ENCODE results near the gene HGFAC. TPM values are rescaled to one million over a fixed set of nuclear protein-coding genes. Genes with fewer than 3 reads are reported as not detected.

Gene HGFAC
- total RNA-seq, 1 experiment from 2014 or later = 0.37 TPM

- no peak overlapping the region for H2BK5ac ChIP-seq (ENCODE audit: insufficient read length, low read length)
- H3K56ac ChIP-seq (ENCODE audit: insufficient read length, low read depth, low read length) = no peak overlapping the region
- Mint-ChIP-seq H3K27me3 (ENCODE audit: low read depth) (peaks cover 79% of the 10 kb centered on the region), H3K27ac (no peak overlapping the region), H3K36me3 (ENCODE audit: insufficient read depth in 1 of 3, low read depth in 3 of 3) (peaks cover 0 to 2% (median 0%) of the 10 kb centered on the region in 3 experiments; a peak in 1 of 7 replicates), H3K4me1 (peaks cover 5 to 14% of the 10 kb centered on the region in 2 experiments), H3K9me3 (no peaks in the 10 kb centered on the region; a peak in 1 of 5 replicates), H3K4me3 (no peak overlapping the region)
- H3K4me2 ChIP-seq (ENCODE audit: insufficient read depth, insufficient read length, low read length) = no peak overlapping the region
- H3K23me2 ChIP-seq (ENCODE audit: insufficient read length, low read depth, low read length, poor library complexity, severe bottlenecking) = no peaks in the 10 kb centered on the region
- H4K91ac ChIP-seq (ENCODE audit: insufficient read length, low read depth, low read length) = no peak overlapping the region
- no peak overlapping the region for H2BK20ac ChIP-seq (ENCODE audit: low read depth, low read length, poor library complexity, severe bottlenecking)
- H4K8ac ChIP-seq (replicated peaks; ENCODE audit: insufficient read length, low read depth, low read length) = no peak overlapping the region
- no peak overlapping the region for H3T11ph ChIP-seq (ENCODE audit: low read length)
- no peak overlapping the region for H2AFZ ChIP-seq (ENCODE audit: low read length)
- H2BK12ac ChIP-seq (ENCODE audit: insufficient read length, low read depth, low read length) = no peak overlapping the region
- H3K23ac ChIP-seq (ENCODE audit: insufficient read length, low read depth, low read length) = no peak overlapping the region
- H3K27ac ChIP-seq (ENCODE audit: insufficient read length, low read depth, low read length) = no peak overlapping the region
- TF ChIP-seq CTCF (conservative IDR thresholded peaks at IDR 0.05) = no peak
- no peak overlapping the region for H2BK120ac ChIP-seq (ENCODE audit: low read depth, low read length, poor library complexity, severe bottlenecking)
- no peak overlapping the region for H3K18ac ChIP-seq (ENCODE audit: insufficient read length, low read depth, low read length)
- no peaks in the 10 kb centered on the region for H3K9me3 ChIP-seq (ENCODE audit: control insufficient read depth, low read depth, low read length)
- no peak overlapping the region for H2BK15ac ChIP-seq (ENCODE audit: low read depth, low read length)
- H3K4me1 ChIP-seq (ENCODE audit: insufficient read depth, low read length) = no peaks in the 10 kb centered on the region
- H3K79me1 ChIP-seq (ENCODE audit: insufficient read depth, low read depth, low read length, poor library complexity, severe bottlenecking) = no peaks in the 10 kb centered on the region
- no peak overlapping the region for H4K5ac ChIP-seq (ENCODE audit: insufficient read length, low read depth, low read length)
- H3K4ac ChIP-seq (ENCODE audit: low read depth, low read length) = no peak overlapping the region
- peaks cover 4% of the 10 kb centered on the region for H4K20me1 ChIP-seq (ENCODE audit: control insufficient read depth, insufficient read depth, insufficient read length)
- no peaks in the 10 kb centered on the region for H3K79me2 ChIP-seq (ENCODE audit: insufficient read depth, low read length)
- no peak for DNase-seq
- no peak overlapping the region for H2AK5ac ChIP-seq (ENCODE audit: insufficient read length, low read length)
- H3K14ac ChIP-seq (ENCODE audit: insufficient read depth, low read length) = no peak overlapping the region
- H3K9ac ChIP-seq (ENCODE audit: extremely low read depth, insufficient read length, low read length) = no peak overlapping the region
- WGBS (ENCODE audit: extremely low coverage, insufficient read length, low lambda C conversion rate) = no CpG with 5 or more reads among the region's 6 CpGs
- peaks cover 9% of the 10 kb centered on the region; the same call in 1 of the 2 replicates for H3K27me3 ChIP-seq (ENCODE audit: insufficient read depth, low read length)
Measured at GRCh38 chr4:3497095-3497494, 55.3 kb downstream of the HGFAC start.

Data from H9 (cell line).